Bladder microvascular endothelial cell (primary cell): Measurements from ENCODE around the gene SNX12. TPM values are rescaled to one million over a fixed set of nuclear protein-coding genes. Genes with fewer than 3 reads are reported as not detected.

Experiments
- total RNA-seq: library from RNA; depleted of rRNA; stranded (reverse); fragments of >200 nt; gene quantifications from 2 replicates; pipeline ENCODE4 v1.2.3, GENCODE V29; 2014

The SNX12 gene
- 50.8 and 85.5 TPM in 2 replicates for total RNA-seq

DNA sequence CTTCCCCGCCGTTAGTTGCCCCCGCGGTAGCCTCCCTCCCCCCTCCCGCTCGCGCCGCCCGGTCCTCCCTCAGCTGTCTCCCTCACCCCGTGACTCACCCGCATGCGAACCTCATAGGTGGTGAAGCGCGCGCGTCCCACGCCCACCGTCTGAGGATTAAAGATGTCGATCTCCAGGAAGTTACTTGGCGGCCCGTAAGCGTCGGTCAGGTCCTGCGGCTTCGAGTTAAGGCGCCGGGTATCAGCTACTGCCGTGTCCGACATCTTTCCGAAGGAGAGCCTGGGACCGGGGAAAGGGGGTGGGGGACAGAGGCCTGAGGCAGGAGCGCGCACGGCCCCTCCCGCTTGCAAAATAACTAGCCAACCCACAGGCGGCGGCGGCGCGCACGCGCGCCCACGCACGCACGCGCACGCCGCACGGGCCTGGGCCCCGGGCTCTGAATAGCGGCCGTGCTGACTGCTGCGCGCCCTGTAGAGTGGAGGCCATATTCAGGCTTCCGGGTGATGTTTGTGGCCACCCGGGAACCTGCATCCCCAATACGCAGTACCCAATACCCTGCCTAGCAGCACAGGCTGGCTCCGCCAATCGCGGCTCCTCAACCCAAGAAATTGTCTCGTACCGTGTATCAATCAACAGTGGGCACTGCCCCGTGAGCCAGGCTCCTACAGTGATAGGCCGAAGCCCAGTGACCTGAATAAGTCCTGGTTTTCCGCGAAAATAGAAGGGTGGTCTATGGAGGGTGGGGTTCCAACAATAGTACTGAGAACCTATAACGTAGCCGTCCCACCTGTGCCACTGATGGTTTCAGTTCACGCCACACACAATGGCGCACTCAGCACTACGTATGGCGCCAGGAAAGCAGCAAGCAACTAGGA, at the start of gene SNX12:
Gene SNX12 (minus strand): TSS at position 291 of the 875 bp plus-strand sequence. CDS start 28 bp downstream, at position 263.

DNA sequence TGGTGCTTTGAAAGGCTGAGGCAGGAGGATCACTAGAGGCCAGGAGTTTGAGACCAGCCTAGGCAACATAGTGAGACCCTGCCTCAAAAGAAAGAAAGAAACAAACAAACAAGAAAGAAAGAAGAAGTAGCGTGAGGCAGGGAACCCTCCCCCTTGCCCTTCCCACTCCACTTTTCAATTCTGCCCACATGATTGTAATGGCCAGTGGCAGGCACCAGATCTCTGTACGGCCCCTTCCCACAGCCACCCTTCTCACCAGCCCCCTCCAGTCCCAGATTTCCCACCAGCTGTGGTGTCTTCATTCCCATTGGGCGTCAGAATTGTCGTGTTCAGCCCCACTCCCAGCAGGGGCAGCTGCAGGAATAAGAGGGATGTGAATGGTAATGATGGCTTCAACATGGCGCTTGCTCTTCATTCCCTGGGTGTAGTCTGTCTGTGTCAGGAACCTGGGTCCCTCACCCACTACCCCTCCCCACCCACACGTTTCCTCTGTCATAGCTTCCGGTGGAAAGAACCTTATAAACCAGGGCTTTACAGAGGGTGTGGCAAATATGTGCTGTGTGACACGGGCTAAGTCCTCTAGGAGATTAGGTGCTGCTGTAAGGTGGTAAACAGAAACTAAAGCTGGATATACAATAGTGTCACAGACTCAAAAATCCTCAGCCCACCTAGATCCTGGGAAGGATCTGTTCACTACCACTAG, 43.2 kb upstream of the SNX12 start, which contains the start of gene IL2RG:
Gene IL2RG (minus strand): TSS at position 437 of the 703 bp plus-strand sequence. CDS start 38 bp downstream, at position 399.

DNA sequence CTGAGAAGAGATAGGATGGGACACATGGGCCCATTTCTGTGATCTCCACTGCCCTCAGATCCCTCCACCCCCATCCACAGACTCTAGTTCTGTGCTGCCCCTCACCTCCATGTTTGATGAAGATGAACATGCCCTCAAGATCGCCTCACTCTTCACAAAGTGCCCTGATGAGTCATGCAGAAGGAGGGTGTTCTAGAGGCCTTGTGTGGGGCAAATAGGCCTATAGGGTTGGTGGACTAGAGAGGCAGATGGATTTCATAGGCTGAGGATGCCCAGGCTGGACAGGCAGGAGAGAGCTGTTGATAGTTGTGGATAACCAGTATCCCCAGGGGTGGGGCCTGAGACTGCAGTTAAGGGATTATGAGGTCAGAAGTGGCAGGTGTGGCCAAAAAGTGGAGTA, 38.3 kb upstream of the SNX12 start, which contains the start of gene CXorf65:
Gene CXorf65 (minus strand): TSS at position 314 of the 400 bp plus-strand sequence. CDS start 184 bp downstream, at position 130.

DNA sequence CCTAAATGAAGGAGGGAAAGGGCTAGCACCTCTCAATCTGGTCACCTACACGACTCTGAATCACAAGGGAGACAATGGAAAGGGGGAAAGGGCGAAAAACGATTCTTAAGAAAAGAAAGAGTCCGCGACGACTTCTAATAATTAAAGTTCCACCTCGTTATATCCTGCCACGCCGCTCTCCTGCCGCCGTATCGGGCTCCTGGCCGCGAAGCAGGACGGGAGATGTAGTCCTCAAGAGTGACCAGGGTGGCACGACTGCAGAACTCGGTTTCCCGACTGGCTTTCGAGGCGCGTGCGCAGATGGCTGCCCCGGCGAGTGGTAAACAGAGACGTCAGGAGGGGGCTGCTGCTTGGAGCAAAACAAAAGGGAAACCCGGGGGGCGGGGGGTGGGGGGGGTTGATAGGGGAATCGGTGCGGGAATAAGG, 27.4 kb upstream of the SNX12 start, which contains the start of gene FOXO4:
Gene FOXO4 (plus strand): TSS at position 297 of the 426 bp plus-strand sequence. CDS start 678 bp downstream, outside the sequence.

Other genes with a start within 250 kb of the SNX12 start
- not detected in 2 replicates for gene TEX11, start 159.6 kb downstream of the SNX12 start, total RNA-seq
- not detected in 2 replicates for gene SLC7A3, start 137.2 kb downstream of the SNX12 start, total RNA-seq
- 6.8 and 7.2 TPM in 2 replicates for gene FOXO4, start 27.5 kb upstream of the SNX12 start, total RNA-seq
- not detected in 2 replicates for gene CXorf65, start 38.4 kb upstream of the SNX12 start, total RNA-seq
- gene IL2RG, start 43.2 kb upstream of the SNX12 start, total RNA-seq = 0.16 and 0.31 TPM in 2 replicates
- 42.4 and 100 TPM in 2 replicates for gene MED12, start 50.3 kb upstream of the SNX12 start, total RNA-seq
- gene NLGN3, start 76.5 kb upstream of the SNX12 start, total RNA-seq = under 0.01 and 0.19 TPM in 2 replicates
- gene GJB1, start 154.9 kb upstream of the SNX12 start, total RNA-seq = not detected in 2 replicates
- 8.1 and 14.9 TPM in 2 replicates for gene ZMYM3, start 185.8 kb upstream of the SNX12 start, total RNA-seq
- 344 and 430 TPM in 2 replicates for gene NONO, start 215.3 kb upstream of the SNX12 start, total RNA-seq
- gene ITGB1BP2, start 233.4 kb upstream of the SNX12 start, total RNA-seq = 1.1 and 5.2 TPM in 2 replicates